DMS79 treated with DMSO at 0.1 percent for 48 hours (cell line): ENCODE results near the gene SNF8.

Experiments used
- DNase-seq: peaks from one replicate; lab custom pipeline; 2025; lab: John Stamatoyannopoulos, UW

Gene SNF8

GRCh38 chr17:48890086-48890485 is 54.6 kb downstream of the SNF8 start:
- no peak for DNase-seq

DNA sequence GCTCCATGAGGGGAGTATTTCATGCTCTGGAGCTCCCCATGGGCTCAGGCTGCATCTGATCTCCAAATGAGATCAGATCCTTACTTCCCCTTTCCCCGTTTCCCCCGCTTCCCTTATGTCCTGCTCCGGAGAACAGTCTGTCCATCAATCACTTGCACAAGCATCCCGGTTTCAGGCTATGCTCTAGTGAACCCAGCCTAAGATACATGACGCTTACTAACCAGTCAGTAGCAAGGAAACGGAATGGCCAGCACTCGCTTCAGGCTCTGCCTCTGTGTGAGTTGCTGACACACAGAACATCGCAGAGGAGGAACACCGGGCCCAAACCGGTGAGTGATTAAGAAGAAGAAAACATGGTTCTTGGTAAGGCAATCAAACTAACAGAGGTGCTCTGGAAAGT is 61.5 kb downstream of the SNF8 start:
- no peak for DNase-seq

GRCh38 chr17:48882272-48882671 is 62.4 kb downstream of the SNF8 start:
- no peak for DNase-seq
